ENCODE results near the gene ERC2. TPM values are rescaled to one million over a fixed set of nuclear protein-coding genes. Genes with fewer than 3 reads are reported as not detected.

The ERC2 gene
- total RNA-seq, 3 donors from 2014 or later: 0.16 TPM; not detected in 2

DNA sequence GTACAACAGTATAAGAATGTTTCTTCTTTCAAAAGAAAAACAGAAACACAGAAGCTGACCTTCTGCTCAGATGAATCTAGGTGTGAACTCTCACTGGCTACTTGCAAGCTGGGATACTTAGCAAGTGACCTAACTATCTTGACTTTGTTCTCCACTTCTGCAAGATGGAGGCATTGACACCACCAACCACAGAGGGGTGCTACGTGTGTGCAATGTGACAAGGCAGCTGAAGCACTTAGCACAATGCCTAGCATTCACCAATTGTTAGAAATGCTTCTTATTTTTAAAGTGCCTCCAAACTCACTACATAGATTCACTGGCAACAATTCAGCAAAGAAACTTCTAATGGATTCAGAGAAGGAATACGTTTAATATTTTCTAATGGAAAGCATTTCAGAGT is 649.8 kb downstream of the ERC2 start:
- no peak for ATAC-seq
- no peaks in the 10 kb centered on the region for H3K27me3 Mint-ChIP-seq (ENCODE audit: low read depth)

DNA sequence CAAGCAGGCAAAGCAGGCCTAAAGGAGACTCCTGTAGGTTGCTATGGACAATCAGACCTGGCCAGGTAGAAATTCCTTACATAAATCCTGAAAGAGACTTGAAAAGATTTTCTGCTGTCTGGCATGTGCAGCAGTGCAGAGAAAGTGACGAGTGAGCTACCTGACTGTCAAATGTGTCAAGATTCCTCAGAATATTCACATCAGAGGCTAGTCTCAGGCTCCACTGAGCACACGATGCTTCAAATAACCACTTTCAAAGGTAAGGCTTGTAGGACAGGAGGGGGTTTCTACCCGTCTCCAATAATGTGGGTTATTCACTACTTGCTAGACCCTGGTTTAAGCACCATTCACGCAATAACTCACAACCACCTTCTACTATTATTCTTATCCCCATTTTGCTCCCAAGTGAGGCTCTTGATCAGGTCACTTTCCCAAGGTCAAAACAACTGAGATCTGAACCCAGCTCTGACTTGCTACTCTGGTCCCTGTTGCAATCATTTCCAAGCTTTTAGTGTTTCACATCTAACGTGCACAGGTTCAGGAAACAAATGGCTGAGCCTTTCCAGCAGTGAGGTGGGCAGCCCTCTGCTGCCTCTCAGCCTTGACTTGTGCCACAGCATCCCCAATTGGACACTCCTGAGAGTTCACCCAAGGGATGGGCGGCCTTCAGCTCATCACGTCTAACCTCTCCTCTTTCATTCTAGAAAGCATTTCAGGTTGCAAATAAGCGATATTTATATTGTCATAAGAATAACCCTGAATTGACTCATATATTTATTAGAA is 651.3 kb downstream of the ERC2 start:
- H3K9me3 Mint-ChIP-seq: no peaks in the 10 kb centered on the region

More for the DNA sequence above, 649.8 kb downstream of the ERC2 start:
- H3K4me1 Mint-ChIP-seq (ENCODE audit: low read depth): no peaks in the 10 kb centered on the region
- no peaks in the 10 kb centered on the region for H3K36me3 Mint-ChIP-seq (ENCODE audit: insufficient read depth)
- DNase-seq: no peak
- H3K4me3 Mint-ChIP-seq: no peak overlapping the region
- H3K9me3 Mint-ChIP-seq: no peaks in the 10 kb centered on the region

DNA sequence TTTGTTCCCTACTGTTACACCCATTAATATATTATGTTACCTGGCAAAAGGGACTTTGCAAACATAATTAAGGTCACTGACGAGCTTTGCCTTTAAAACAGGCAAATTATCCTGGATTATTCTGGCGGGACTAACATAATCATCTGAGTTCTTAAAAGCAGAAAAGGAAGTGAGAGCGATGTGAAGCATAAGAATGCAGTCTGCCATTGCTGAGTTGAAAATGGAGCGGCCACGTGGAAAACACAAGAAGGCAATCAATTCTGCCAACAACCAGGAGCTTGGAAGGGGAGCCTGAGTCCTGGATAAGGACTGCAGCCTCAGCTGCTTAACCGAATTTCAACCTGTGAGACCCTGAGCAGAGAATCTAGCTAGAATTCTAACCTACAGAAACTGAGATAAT is 653.0 kb downstream of the ERC2 start:
- no peaks in the 10 kb centered on the region for H3K4me1 Mint-ChIP-seq (ENCODE audit: low read depth)
- no peaks in the 10 kb centered on the region for H3K9me3 Mint-ChIP-seq
- DNase-seq: no peak
- no peaks in the 10 kb centered on the region for H3K27me3 Mint-ChIP-seq (ENCODE audit: low read depth)
- H3K36me3 Mint-ChIP-seq (ENCODE audit: insufficient read depth): no peaks in the 10 kb centered on the region
- ATAC-seq: no peak
- no peak overlapping the region for H3K4me3 Mint-ChIP-seq

More for the DNA sequence above, 651.3 kb downstream of the ERC2 start:
- ATAC-seq (no peak), DNase-seq (no peak)
- Mint-ChIP-seq H3K4me1 (ENCODE audit: low read depth) (no peaks in the 10 kb centered on the region), H3K27me3 (ENCODE audit: low read depth) (no peaks in the 10 kb centered on the region), H3K4me3 (no peak overlapping the region), H3K36me3 (ENCODE audit: insufficient read depth) (no peaks in the 10 kb centered on the region)

DNA sequence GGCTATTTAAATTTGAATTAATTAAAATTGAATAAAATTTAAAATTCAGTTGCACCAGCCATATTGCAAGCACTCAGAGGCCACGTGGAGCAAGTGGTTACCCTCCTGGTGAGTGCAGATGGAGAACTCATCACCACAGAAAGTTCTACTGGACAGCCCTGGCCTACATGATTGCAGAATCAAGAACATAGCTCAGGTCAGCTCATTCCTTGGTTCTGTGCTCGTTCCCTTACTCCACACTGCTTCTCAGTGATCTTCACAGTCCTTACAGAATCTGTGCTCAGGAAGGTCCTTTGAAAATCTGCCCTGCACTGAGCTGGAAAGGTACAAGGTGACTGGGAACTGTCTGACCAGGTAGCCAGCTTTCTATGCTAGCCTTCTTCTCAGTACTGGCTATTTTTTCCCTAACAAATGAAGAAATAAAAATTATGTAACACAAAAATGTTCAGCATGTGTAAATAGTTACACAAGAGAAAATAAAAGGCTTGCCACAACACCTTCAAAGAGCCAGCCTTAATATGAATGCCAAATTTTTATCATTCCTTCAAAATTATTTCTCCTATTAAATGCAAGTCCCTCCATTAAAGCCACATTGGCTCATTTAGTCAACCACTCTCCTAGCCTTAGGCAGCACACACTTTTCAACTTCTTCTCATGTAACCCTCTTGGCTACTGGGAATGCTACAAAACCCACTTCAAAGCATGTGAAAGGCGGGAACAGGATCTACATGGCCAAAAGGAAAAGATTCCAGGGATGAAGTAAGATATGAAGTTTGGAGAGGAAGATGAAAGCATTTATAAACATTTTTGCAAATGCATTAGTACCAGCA is 654.8 kb downstream of the ERC2 start:
- H3K27me3 Mint-ChIP-seq (ENCODE audit: low read depth): no peaks in the 10 kb centered on the region

DNA sequence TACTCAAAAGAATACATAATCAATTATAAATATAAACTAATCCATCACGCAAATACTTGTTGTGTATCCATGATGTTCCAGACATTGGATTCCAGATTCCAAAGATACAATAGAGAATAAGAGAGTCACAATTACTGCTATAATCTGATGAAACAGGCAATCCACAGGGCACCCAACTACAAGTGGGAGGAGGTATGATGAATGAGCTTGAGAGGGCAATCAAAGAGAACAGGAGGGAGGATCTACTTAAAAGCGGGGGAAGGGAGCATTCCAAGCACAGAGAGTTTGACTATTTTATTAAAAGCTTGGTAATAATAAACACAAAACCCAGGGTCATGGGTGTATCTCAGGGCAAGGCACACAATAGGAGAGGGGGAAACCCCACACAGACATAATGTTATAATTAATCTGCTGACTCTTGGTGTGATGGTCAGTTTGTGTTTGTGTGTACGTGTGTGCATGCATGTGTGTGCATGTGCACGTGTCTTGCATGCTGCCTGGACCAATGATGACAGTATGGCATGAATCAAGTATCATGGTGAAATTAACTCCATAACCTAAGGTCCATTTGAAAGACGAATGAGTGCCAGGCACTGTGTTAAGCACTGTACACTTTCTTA is 655.8 kb downstream of the ERC2 start:
- no peak for ATAC-seq
- no peak for DNase-seq
- Mint-ChIP-seq H3K4me3 (no peak overlapping the region), H3K9me3 (no peaks in the 10 kb centered on the region), H3K27me3 (ENCODE audit: low read depth) (no peaks in the 10 kb centered on the region), H3K4me1 (ENCODE audit: low read depth) (no peaks in the 10 kb centered on the region), H3K36me3 (ENCODE audit: insufficient read depth) (no peaks in the 10 kb centered on the region)

More for the DNA sequence above, 654.8 kb downstream of the ERC2 start:
- no peak for DNase-seq
- Mint-ChIP-seq H3K4me3 (no peak overlapping the region), H3K4me1 (ENCODE audit: low read depth) (no peaks in the 10 kb centered on the region), H3K36me3 (ENCODE audit: insufficient read depth) (no peaks in the 10 kb centered on the region), H3K9me3 (no peaks in the 10 kb centered on the region)
- ATAC-seq: no peak

DNA sequence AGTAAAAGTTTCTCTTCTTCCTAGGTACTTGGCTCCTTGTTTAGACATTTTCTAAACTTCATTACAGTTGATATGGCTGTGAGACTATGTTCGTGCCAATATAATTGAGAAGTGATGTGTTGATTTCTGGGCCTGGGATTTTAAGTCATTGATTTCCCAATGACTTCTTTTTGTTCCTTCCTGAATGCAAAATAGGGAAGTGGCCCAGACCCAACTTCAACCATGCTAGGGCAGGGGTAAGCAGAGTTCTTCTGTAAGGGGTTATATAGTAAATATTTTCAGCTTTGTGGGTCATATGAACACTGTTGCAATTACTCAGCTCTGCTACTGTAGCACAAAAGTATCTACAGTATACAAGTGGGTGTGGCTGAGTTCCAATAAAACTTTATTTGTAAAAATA is 661.1 kb downstream of the ERC2 start:
- Mint-ChIP-seq H3K9me3 (no peaks in the 10 kb centered on the region), H3K4me1 (ENCODE audit: low read depth) (no peaks in the 10 kb centered on the region), H3K27me3 (ENCODE audit: low read depth) (no peaks in the 10 kb centered on the region), H3K4me3 (no peak overlapping the region), H3K36me3 (ENCODE audit: insufficient read depth) (no peaks in the 10 kb centered on the region)
- ATAC-seq (no peak), DNase-seq (no peak)

DNA sequence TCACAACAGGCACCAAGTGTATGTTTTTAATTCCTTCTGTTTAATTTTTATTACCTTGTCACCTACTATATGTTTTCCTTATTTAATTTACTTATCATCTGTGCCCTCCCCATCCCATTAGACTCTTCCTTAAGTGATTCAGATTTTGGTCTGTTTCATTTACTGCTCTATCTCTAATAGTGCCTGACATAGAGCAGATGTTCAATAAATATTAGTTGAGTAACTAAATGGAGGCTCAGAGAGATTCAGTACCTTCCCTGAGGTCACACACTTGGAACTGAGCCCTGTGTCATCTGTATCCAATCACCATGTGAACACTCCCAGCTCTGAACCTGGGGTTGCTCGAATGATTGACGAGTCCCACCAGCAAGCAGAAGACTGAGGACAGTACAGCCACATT is 663.1 kb downstream of the ERC2 start:
- no peaks in the 10 kb centered on the region for H3K36me3 Mint-ChIP-seq (ENCODE audit: insufficient read depth)

DNA sequence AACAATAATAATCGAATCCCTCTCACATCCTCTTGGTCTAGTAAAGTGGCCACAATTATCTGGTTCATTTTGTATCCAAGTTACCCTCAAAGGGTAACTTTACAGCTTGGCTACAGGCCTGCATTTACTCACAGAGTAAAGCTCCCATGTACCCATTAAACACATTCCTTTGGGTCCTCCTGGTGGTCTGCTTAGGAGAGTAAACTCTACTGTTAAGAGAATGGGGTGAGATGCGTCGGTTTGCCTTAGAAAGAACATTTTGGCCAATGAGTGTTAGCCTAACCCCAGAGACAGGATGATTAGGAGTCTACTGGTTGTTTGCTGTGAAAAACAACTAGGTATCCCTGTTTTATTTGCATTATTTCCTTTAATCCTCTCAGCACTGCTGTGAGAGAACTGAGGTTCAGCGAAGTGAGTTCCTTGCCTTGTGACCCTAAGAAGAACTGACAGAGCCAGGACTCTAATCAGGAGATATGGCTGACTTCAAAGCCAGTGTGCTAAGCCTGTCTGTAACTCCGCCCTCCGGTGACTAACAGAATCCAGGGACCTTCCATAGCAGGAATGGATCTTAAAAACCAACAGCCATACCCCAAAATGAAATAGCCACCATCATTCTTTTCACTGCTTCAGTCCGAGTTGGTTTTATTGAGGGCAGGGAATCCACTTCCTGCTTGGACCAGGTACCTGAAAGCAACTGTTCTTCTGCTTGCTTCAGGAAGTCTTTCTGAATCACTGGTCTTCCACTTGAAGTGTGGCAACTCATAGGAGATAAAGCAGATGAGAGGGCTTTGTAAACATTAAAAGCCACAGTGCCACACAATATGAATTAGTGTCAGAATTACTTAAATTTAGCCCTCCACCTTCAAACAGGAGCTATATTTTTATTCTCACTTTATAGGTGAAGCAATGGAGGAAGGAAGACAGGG is 663.8 kb downstream of the ERC2 start:
- ATAC-seq (no peak), DNase-seq (no peak)
- H3K27me3 Mint-ChIP-seq (ENCODE audit: low read depth): no peaks in the 10 kb centered on the region
- H3K4me3 Mint-ChIP-seq: no peak overlapping the region
- H3K9me3 Mint-ChIP-seq: no peaks in the 10 kb centered on the region
- H3K36me3 Mint-ChIP-seq (ENCODE audit: insufficient read depth): no peaks in the 10 kb centered on the region
- H3K4me1 Mint-ChIP-seq (ENCODE audit: low read depth): no peaks in the 10 kb centered on the region

More for the DNA sequence above, 663.1 kb downstream of the ERC2 start:
- no peaks in the 10 kb centered on the region for H3K27me3 Mint-ChIP-seq (ENCODE audit: low read depth)
- no peaks in the 10 kb centered on the region for H3K4me1 Mint-ChIP-seq (ENCODE audit: low read depth)
- no peak overlapping the region for H3K4me3 Mint-ChIP-seq
- no peaks in the 10 kb centered on the region for H3K9me3 Mint-ChIP-seq
- ATAC-seq (no peak), DNase-seq (no peak)

DNA sequence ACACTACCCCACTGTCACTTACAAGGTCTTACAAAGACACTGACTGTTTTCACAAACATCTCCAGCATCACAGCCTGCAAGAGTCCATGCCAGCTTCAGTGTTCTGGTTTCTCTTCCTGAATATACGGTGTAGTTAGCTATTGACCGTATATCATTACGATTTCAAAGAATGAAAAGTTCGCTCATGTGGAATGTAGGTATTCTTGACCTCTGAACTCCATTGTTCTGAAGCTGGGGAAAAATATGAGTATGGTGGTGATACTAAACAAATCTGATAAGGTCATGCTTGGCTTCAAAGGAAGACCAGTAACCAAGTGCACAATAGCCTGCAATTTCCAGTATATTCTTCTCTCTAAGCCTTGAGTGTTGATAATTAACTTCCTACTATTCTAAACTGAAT is 665.5 kb downstream of the ERC2 start:
- DNase-seq (no peak), ATAC-seq (no peak)
- no peaks in the 10 kb centered on the region for H3K4me1 Mint-ChIP-seq (ENCODE audit: low read depth)
- H3K9me3 Mint-ChIP-seq: peaks cover 4% of the 10 kb centered on the region
- peaks cover 1% of the 10 kb centered on the region for H3K36me3 Mint-ChIP-seq (ENCODE audit: insufficient read depth)
- no peak overlapping the region for H3K4me3 Mint-ChIP-seq
- no peaks in the 10 kb centered on the region for H3K27me3 Mint-ChIP-seq (ENCODE audit: low read depth)

DNA sequence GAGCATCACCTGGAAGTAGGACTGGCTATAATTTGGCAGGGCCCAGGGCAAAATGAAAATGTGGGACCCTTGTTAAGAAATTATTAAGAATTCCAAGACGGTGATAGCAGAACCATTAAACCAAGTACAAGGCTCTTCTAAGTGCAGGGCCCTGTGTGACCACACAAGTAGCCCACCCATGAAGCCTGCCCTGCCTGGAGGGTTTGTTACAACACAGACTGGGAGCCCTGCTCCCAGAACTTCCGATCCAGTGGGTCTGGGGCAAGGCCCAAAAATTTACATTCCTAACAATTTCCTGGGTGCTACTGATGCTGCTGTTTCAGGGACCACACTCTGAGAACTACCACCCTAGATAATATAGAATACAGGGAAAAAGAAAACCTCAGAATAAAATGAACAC is 666.6 kb downstream of the ERC2 start:
- DNase-seq: no peak
- Mint-ChIP-seq H3K4me3 (no peak overlapping the region), H3K27me3 (ENCODE audit: low read depth) (no peaks in the 10 kb centered on the region), H3K4me1 (ENCODE audit: low read depth) (no peaks in the 10 kb centered on the region), H3K36me3 (ENCODE audit: insufficient read depth) (peaks cover 2% of the 10 kb centered on the region), H3K9me3 (peaks cover 6% of the 10 kb centered on the region)
- ATAC-seq: no peak

DNA sequence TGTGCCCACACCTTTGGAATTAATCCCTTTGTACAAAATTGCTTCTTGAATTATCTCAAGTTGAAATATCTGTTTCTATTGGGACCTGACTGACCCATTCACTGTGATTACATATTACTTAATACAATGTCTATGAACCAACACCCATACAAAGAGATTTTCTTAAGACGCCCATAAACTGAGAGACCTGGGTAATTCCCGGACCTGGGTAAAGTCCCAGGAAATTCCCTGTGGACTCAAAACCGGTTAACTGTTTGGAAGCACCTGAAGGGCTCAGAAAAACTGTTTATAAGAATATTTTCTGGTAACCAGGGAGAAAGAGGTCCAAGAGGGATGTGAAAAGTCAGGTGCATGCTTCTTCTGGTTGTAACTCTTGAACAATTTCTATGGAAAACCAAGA is 667.2 kb downstream of the ERC2 start:
- ATAC-seq: no peak
- no peak for DNase-seq
- no peak overlapping the region for H3K4me3 Mint-ChIP-seq
- H3K9me3 Mint-ChIP-seq: peaks cover 6% of the 10 kb centered on the region
- no peaks in the 10 kb centered on the region for H3K4me1 Mint-ChIP-seq (ENCODE audit: low read depth)
- H3K27me3 Mint-ChIP-seq (ENCODE audit: low read depth): no peaks in the 10 kb centered on the region
- H3K36me3 Mint-ChIP-seq (ENCODE audit: insufficient read depth): peaks cover 2% of the 10 kb centered on the region

DNA sequence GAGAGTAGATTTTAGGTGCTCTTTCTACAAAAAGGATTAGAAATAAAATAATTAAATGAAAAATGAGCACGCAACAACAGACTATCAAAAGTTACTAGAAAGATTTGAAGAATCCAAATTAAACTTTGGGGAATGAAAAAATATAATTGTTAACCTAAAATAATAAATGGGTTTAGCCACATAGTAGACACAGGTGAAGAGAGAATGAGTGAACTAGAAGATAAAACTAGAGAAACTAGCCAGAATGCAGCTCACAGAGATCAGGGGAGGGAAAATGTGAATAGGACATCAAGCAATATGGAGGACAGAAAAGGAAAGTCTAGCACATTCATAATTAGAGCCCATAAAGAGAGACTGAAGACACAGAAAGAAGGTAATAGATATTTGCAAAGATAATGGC is 670.5 kb downstream of the ERC2 start:
- Mint-ChIP-seq H3K27me3 (ENCODE audit: low read depth) (no peaks in the 10 kb centered on the region), H3K9me3 (peaks cover 6% of the 10 kb centered on the region), H3K4me1 (ENCODE audit: low read depth) (no peaks in the 10 kb centered on the region), H3K4me3 (no peak overlapping the region), H3K36me3 (ENCODE audit: insufficient read depth) (peaks cover 2% of the 10 kb centered on the region)
- ATAC-seq (no peak), DNase-seq (no peak)

DNA sequence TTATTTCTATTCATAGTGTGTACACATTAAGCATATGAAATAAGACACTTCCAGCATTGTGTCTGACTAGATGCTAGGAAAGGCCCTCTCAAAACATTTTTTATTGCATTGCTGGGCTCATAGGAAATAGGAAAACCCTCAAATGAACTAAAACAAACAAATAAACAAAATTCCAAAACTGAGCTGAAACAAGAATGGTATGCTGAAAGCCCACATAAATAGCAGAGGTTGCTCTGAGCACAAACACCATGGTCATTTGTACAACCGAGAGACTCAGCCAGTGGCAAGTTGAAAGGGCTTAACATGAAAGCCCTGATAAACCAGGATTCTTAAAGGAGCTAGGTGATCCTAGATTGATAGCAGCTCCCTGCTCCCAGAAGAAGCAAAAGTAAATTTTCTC is 671.2 kb downstream of the ERC2 start:
- H3K4me3 Mint-ChIP-seq: no peak overlapping the region
- no peak for ATAC-seq
- peaks cover 6% of the 10 kb centered on the region for H3K9me3 Mint-ChIP-seq
- DNase-seq: no peak
- peaks cover 2% of the 10 kb centered on the region for H3K36me3 Mint-ChIP-seq (ENCODE audit: insufficient read depth)
- no peaks in the 10 kb centered on the region for H3K4me1 Mint-ChIP-seq (ENCODE audit: low read depth)
- H3K27me3 Mint-ChIP-seq (ENCODE audit: low read depth): no peaks in the 10 kb centered on the region

DNA sequence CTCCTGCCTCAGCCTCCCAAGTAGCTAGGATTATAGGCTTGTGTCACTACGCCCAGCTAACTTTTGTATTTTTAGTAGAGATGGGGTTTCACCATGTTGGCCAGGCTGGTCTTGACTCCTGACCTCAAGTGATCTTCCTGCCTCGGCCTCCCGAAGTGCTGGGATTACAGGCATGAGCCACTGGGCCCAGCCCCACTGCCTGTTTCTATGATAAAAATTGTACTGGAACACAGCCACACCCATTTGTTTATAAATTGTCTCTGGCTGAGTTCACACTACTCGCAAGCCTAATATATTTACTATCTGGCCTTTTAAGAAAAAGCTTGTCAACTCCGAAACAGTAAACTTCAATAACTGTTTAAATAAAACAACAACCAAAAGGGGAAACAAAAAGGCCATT is 671.7 kb downstream of the ERC2 start:
- Mint-ChIP-seq H3K27me3 (ENCODE audit: low read depth) (no peaks in the 10 kb centered on the region), H3K4me3 (no peak overlapping the region), H3K4me1 (ENCODE audit: low read depth) (no peaks in the 10 kb centered on the region), H3K36me3 (ENCODE audit: insufficient read depth) (peaks cover 2% of the 10 kb centered on the region), H3K9me3 (peaks cover 6% of the 10 kb centered on the region)
- no peak for ATAC-seq
- no peak for DNase-seq
